Measurements from ENCODE around the gene CUL4A.
A peak's percentile ranks its signal among the peaks of the same experiment; 100 is the strongest.
"Not testable (repeated sequence)": the region's sequence is repeated elsewhere in the genome, so short reads cannot be mapped to it uniquely, and the experiment has no call there.

CUL4A gene

DNA sequence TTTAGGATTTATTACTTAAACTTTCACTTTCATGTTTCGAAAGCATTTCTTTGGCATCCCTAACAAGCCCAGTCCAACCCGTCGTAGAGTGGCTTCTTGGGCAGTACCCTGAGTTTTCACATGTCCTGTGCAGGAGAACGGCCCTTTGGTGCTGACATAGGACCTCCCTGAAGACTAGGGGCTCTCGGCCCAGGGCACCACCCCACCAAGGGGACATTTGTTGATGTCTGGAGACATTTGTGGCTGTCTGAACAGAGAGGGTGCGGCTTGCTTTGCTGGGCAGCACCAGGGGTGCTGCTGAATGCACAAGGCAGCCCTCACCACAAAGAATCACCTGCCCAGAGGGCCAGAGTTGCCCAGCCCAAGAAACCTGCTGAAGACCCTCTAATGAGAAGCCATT, 30.6 kb downstream of the CUL4A start:
- no peak for DNase-seq

- not testable (repeated sequence) for DNase-seq
These were observed 32.2 kb downstream of the CUL4A start for GRCh38 chr13:113241623-113242022.

DNA sequence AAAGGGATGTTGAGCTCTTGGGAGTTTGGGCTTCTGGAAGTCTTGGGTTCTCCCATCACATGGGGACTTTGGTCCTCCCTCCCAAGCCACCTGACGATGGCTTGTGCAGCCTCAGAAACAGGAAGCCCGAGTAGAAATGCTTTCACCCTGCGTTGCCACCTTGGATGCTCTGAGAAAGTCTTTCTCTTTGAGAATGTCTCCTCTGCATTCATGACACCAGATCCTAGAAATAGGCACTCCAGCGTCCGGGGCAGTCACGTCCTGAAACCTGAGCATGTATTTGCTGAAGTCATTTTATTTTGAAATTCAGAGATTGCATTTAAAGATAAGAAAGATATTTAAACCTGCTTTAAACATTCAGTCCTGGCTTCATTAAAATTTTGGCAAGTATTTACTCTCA, 34.4 kb downstream of the CUL4A start:
- DNase-seq = no peak

DNA sequence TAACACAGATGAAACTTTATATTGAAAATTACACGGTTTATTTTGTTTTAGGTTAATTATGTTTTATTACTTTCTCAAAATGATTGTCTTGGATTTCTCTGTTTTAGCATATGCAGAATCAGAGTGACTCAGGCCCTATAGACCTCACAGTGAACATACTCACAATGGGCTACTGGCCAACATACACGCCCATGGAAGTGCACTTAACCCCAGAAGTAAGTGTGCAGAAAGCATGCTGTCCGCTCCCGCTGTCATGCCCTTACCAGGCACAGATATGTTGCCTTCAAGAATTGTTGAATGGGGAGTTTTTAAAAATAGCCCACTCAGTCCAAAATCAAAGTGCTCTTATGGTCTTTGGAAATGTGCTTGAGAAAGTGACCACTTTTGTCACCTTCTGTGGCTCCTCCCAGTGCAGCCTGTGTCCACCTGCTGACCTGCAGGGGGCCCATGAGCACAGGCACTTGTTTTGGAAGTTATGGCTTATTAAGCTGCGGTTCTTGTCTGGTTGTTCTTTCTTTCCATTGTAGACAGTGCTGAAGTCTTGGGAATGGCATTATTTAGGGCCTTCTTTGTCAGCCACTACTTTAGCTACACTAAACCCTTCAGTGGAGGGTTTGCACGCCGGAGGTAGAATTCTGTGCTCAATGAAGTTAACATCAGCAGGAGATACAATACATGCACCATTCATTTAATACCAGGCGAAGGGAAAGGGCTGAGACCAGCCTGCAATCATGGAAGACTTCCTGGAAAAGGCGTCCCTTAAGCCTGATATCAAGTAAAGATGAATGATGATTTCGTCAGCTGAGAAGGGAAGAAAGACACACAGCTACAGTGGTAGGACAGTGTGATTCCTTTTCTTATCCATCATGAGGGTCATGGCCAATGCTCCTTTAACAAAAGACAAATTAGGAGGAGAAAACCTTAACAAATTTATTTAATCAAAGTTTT, 36.7 kb downstream of the CUL4A start:
- DNase-seq = no peak

DNA sequence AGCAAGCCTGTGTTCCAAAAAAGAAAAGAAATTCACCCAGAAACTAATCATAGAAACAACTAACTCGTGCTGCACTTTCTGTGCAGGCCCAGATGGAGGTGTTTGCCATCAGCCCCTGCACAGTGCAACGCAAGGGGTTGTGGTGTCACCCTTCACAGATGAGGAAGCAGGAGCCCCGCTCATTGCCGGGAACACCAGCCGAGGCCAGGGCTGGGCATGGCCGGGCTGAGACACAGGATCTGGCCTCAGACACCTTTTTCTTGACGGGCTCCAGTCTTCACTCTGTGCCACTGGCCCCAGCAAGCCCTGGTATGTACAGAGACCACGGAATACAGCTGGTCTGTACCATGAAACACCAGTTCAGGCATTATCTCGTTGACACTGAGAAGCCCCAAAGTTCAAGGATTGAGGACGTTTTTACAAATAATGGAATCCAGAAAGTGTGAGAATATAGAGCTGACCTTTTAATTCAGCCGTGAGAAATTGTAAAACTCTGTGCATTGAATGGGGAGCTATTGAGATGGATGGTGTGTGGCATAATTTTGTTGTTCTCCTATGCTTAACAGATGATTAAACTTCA, 43.2 kb downstream of the CUL4A start:
- DNase-seq = no peak

GRCh38 chr13:113257908-113258307, 48.5 kb downstream of the CUL4A start:
- not testable (repeated sequence) for DNase-seq

DNA sequence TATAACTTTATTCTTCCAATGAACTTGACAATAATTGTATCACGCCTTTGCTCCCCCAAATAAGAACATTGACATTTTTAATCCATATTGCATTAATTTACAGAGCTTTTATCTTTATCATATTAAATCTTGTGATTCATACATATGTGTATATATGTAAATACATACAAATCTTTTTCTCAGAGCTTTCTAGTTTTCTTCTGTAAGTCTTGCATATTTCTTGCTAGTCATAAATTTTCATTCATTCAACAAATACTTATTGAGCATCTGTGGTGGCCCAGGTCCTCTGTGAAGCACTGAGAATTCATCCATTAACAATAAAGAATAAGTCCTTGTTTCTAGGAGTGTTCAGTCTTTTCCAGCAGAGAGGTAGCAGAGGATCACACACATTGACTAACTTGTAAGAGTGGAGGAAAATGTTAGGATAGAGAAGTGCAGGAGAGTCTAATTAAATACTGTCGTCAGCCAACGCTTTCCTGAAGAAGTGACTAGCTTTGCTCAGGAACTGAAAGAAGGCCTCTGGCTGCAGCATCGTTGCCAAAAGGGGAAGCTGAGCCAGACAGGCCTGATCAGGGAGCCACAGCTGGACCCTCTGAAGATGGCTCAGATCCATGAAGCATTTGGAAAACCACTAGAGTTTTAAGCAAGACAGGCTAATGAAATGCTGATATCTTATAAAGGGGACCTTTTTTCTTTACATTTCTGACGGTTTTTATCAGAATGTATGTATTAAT, 49.1 kb downstream of the CUL4A start:
- no peak for DNase-seq

- no peak for DNase-seq
These were observed 51.6 kb downstream of the CUL4A start for GRCh38 chr13:113260996-113261395.

- not testable (repeated sequence) for DNase-seq
These were observed 53.6 kb downstream of the CUL4A start for GRCh38 chr13:113263016-113263415.

DNA sequence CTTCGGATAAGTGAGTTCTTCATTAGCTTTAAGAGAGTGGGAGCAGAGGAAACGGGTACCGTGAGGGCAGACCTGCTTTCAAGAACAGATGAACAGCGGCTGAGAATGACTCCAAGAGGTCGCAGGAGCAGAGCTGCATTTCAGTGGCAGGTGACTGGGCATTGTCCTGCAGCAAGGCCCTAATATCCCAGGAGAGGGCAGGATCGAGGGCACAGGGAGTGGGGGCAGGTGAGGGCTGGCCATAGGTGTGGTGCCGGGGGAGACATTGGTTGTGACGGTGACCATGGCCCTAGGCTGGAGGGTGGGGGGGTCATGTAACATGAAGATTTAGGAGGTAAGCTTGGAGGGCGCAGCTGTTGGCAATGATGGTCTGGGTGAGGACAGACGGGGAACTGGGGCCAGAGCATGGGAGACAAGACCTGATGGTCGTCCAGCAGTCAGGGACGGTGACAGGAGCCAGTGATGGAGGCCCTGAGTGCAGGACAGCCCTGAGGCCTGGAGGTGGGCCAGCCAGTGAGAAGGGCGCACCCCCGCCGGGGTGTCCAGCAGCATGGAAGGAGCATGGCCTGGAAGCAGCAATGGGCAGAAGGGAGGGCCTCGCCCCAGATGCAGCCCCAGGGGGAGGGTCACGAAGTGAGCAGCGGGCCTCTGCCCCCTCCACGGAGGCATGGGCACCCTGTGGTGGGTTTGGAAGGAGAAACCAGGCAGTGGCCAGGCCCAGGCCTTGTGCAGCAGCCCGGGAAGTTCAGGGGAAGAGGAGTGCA, 58.4 kb downstream of the CUL4A start:
- no peak for DNase-seq

GRCh38 chr13:113272031-113272430, 62.6 kb downstream of the CUL4A start:
- DNase-seq = no peak

- DNase-seq = no peak
These were observed 63.3 kb downstream of the CUL4A start for GRCh38 chr13:113272701-113273181.

GRCh38 chr13:113273321-113273720, 63.9 kb downstream of the CUL4A start:
- DNase-seq = no peak

DNA sequence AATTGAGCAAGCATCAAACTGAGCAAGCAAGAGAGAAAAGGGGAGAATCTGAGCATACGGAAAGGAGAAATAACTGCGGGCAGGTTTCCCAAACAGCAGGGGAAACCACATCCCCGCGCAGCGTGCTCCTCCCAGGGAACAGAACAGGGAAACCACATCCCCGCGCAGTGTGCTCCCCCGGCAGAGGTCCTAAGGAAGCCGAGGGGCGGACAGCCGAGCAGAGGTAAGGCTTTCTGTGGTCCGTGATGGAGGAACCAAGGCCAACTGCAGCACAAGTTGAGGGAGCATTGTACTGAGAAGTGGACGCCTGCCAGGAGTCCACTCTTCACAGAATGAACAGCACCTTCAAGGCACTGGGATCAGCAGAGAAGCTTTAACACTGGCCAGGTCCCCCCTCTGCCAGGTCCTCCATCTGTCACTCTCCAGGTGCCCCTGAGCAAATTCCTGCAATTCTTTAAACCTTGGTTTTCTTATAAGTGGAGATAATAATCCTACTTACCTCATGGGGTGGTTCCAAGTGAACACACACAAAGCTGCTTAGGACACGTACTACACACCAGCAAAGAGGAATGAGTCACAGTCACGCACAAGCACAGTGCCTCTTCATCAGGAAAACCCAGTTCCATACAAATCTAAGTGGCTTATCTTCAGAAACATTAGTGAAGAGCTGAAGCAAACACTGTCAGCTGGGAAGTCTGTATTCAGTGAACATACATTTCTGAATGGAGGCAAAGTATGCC, 64.6 kb downstream of the CUL4A start:
- DNase-seq = peak; percentile 45

DNA sequence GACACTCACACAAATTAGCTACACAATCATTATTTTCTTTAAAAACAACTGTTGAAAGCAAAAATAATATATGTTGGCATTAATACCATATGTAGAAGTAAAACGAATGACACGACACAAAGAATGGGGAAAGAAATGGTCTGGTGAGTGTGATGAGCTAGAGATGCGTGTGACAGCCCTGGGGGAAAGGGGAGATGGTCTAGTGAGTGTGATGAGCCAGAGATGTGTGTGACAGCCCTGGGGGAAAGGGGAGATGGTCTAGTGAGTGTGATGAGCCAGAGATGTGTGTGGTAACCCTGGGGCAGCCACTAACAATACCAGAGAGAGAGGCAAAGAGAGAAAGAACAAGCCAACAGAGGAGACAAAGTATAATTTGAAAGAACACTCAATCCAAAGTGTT, 65.3 kb downstream of the CUL4A start:
- DNase-seq = no peak

GRCh38 chr13:113275387-113275786, 66.0 kb downstream of the CUL4A start:
- DNase-seq = peak; percentile 62

DNA sequence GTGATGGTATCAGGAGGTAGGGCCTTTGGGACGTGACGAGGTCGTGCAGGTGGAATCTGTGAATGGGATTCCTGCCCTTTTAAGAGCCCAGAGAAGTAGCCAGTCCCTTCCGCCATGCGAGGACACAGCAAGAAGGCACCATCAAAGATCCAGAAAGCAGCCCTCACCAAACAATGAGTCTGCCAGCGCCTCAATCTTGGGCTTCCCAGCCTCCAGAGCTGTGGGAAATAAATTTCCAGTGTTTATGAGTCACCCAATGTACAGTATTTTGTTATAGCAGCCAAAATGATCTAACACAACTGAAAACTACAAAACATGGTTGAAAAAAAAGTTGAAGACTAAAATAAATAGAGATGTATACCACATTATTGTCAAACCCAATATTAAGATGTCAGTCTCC, 70.7 kb downstream of the CUL4A start:
- no peak for DNase-seq

GRCh38 chr13:113283904-113284303, 74.5 kb downstream of the CUL4A start:
- no peak for DNase-seq

GRCh38 chr13:113288880-113289279, 79.5 kb downstream of the CUL4A start:
- DNase-seq = no peak

DNA sequence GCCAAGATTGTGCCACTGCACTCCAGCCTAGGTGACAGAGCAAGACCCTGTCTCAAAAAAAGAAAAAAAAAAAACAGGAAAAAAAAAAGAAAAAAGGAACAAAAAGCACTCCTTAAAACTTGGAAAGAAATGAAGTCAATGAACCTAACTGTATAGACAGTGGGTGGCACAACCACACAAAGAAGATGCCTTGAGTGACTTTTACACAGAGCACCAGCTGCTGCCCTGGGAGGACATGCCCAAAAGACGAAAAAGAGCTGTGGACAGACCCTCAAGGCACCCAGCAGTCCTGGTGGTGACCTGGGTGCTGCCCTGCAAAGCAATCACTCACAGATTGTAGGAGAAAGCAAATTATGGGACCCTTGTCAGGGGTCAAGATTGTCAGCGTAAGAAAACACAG, 81.7 kb downstream of the CUL4A start:
- DNase-seq = no peak

DNA sequence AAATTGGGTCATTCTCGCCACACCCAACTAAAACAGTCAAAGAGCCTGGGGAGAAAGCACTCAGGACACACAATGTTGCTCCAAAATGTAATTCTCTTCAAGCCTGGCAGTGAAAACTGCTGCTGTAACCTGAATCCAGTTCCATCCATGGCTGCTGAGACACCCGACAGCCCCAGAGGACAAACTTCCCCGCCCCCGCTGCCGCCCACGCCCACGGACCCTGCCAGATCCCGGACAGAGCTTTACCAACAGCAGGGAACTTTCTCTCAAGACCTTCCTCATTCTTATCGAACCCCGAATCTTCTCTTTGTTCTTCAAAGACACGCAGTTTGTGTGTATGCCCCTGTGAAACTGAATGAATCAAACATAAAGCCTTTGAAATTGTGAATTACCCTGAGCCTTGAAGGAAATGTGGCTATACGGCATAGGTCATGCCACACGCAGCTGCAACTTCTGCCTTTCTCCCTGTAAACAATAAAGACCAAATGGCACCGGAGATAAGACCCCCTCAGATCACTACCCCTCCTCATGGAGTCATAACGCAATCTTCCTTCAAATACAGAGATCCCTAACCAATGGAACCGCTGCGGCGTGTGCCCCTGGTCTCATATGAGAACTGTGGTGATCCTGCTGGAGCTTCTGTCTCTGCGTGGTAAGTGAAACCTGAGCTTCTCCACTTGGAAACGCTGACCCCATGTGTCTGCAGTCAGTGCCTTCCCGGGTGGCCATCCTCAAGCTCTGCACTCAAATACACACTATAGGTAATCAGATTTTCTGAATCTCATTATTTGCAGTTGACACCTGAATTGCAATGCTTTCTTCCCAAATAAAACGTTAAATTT, 82.8 kb downstream of the CUL4A start:
- no peak for DNase-seq
